OCI-LY1 (cell line): ENCODE data around the gene FRMD6.

Experiments
- H2AFZ ChIP-seq: fragments of 200-600 bp; sonication (generic), shearing (Covaris generic); 2 replicates; pipeline ENCODE4 v1.6.0; 2014; ENCODE audit warnings: antibody characterized with exemption, mild to moderate bottlenecking, low read length
- H3F3A ChIP-seq: fragments of 200-600 bp; sonication (generic), shearing (Covaris generic); 2 replicates; pipeline ENCODE4 v1.6.0; 2014; ENCODE audit warnings: mild to moderate bottlenecking, antibody characterized with exemption, low read length, moderate library complexity; ENCODE audit not compliant: insufficient read depth
- H3K27ac ChIP-seq: fragments of 200-600 bp; sonication (generic); 2 replicates; pipeline ENCODE4 v1.5.1; 2014; ENCODE audit warnings: low read length, mixed run types, mild to moderate bottlenecking, low read depth; ENCODE audit not compliant: poor library complexity, severe bottlenecking
- H3K27me3 ChIP-seq: fragments of 200-600 bp; sonication (generic); 2 replicates; pipeline ENCODE4 v1.6.0; 2014; ENCODE audit warnings: antibody characterized with exemption, mild to moderate bottlenecking, low read length, moderate library complexity; ENCODE audit not compliant: insufficient read depth
- H3K36me3 ChIP-seq: fragments of 200-600 bp; sonication (generic); 2 replicates; pipeline ENCODE4 v1.6.1; 2014; ENCODE audit warnings: mild to moderate bottlenecking, antibody characterized with exemption, low read length, moderate library complexity, mixed read lengths; ENCODE audit not compliant: insufficient read depth
- H3K4me1 ChIP-seq: fragments of 200-600 bp; sonication (generic); 2 replicates; pipeline ENCODE4 v1.5.1; 2014; ENCODE audit warnings: mild to moderate bottlenecking, low read length, moderate library complexity; ENCODE audit not compliant: insufficient read depth, severe bottlenecking
- H3K4me2 ChIP-seq: fragments of 200-600 bp; sonication (generic), shearing (Covaris generic); 2 replicates; pipeline ENCODE4 v1.6.1; 2014; ENCODE audit warnings: low read length
- H3K4me3 ChIP-seq: fragments of 200-600 bp; sonication (generic); 2 replicates; pipeline ENCODE4 v1.5.1; 2014; ENCODE audit warnings: low read length, low read depth, mild to moderate bottlenecking, mixed read lengths; ENCODE audit not compliant: poor library complexity, severe bottlenecking
- H3K79me2 ChIP-seq: fragments of 200-600 bp; shearing (Covaris generic); 2 replicates; pipeline ENCODE4 v1.6.1; 2016; ENCODE audit warnings: mixed run types, low read length, mixed read lengths; ENCODE audit not compliant: insufficient read depth
- H3K9ac ChIP-seq: fragments of 200-600 bp; sonication (generic), shearing (Covaris generic); 2 replicates; pipeline ENCODE4 v1.6.1; 2014; ENCODE audit warnings: mild to moderate bottlenecking, low read length, mixed read lengths
- H3K9me2 ChIP-seq: fragments of 200-600 bp; sonication (generic), shearing (Covaris generic); 2 replicates; pipeline ENCODE4 v1.6.1; 2014; ENCODE audit warnings: low read depth, mild to moderate bottlenecking, low read length, mixed read lengths
- H3K9me3 ChIP-seq: fragments of 200-600 bp; shearing (Covaris generic); 2 replicates; pipeline ENCODE4 v1.6.1; 2014; ENCODE audit warnings: low read length, mixed read lengths
- H4K20me1 ChIP-seq: fragments of 200-600 bp; sonication (generic), shearing (Covaris generic); 2 replicates; pipeline ENCODE4 v1.6.0; 2016; ENCODE audit warnings: mild to moderate bottlenecking, low read length; ENCODE audit not compliant: insufficient read depth
- EZH2 ChIP-seq: fragments of 200-600 bp; sonication (generic), shearing (Covaris generic); IDR thresholded peaks from 2 replicates; pipeline ENCODE4 v1.8.0; 2017; ENCODE audit warnings: borderline replicate concordance, mixed run types, mild to moderate bottlenecking, antibody characterized with exemption, low read length, moderate library complexity, mixed read lengths
- TF ChIP-seq, protein P1 (sequence below): fragments of 200-600 bp; sonication (generic), shearing (Covaris generic); IDR thresholded peaks from 2 replicates; pipeline ENCODE4 v1.5.1; 2017; ENCODE audit warnings: mild to moderate bottlenecking, antibody characterized with exemption, low read length, moderate library complexity, mixed read lengths

The FRMD6 gene

DNA sequence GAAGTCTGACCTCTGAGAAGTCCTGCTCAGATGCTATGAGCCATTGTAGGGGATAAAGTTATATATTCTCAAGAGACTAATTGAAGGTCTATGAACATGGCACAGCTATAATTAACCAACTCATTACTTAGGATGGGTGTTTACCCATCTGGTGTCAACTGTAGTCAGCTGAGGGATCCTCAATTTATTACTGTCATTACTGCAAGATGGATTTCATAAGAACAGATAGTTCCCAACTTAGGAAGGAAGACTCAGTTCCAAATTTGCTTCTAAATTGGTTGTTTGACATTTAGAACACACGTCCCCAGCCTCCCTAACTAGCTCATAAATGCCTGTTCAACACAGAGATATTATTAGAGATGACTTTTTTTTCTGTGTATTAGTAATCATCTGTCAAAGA is 81.4 kb downstream of the FRMD6 start:
- Histone ChIP-seq H3K9me3 (no peaks in the 10 kb centered on the region), H3K27me3 (0 out of 2 replicates have a peak, but pooled peaks cover 3% of the 10 kb centered on the region), H3K36me3 (no peaks in the 10 kb centered on the region), H3K4me2 (no peak overlapping the region), H3F3A (no peaks in the 10 kb centered on the region), H3K4me3 (no peak overlapping the region), H3K9ac (no peak overlapping the region), H3K27ac (no peak overlapping the region), H3K9me2 (no peaks in the 10 kb centered on the region), H3K79me2 (no peaks in the 10 kb centered on the region), H3K4me1 (no peaks in the 10 kb centered on the region), H4K20me1 (no peaks in the 10 kb centered on the region), H2AFZ (no peak overlapping the region)
- TF ChIP-seq EZH2, result no peak
- TF ChIP-seq, protein P1, sequence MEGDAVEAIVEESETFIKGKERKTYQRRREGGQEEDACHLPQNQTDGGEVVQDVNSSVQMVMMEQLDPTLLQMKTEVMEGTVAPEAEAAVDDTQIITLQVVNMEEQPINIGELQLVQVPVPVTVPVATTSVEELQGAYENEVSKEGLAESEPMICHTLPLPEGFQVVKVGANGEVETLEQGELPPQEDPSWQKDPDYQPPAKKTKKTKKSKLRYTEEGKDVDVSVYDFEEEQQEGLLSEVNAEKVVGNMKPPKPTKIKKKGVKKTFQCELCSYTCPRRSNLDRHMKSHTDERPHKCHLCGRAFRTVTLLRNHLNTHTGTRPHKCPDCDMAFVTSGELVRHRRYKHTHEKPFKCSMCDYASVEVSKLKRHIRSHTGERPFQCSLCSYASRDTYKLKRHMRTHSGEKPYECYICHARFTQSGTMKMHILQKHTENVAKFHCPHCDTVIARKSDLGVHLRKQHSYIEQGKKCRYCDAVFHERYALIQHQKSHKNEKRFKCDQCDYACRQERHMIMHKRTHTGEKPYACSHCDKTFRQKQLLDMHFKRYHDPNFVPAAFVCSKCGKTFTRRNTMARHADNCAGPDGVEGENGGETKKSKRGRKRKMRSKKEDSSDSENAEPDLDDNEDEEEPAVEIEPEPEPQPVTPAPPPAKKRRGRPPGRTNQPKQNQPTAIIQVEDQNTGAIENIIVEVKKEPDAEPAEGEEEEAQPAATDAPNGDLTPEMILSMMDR, result no peak

DNA sequence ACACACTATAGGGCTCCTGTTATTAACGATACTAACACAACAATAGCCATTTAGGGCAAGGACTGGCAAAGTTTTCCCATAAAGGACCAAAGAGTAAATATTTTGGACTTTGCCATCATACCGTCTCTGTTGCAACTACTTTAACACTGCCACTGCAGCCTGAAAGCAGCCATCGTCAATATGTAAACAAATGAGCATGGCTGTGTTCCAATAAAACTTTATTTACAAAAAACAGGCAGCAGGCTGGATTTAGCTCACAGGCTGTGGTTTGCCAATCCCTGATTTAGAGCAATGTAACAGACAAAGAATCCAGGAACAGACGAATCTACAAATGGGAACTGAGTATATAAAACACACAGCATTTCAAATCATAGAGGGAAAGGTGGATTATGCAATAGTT is 84.1 kb downstream of the FRMD6 start:
- Histone ChIP-seq H3K9me2 (no peaks in the 10 kb centered on the region), H3K9me3 (no peaks in the 10 kb centered on the region), H3K4me1 (no peaks in the 10 kb centered on the region), H3K4me2 (no peak overlapping the region), H2AFZ (no peak overlapping the region), H3K27me3 (0 out of 2 replicates have a peak, but pooled peaks cover 3% of the 10 kb centered on the region), H3K36me3 (no peaks in the 10 kb centered on the region), H3K27ac (no peak overlapping the region), H3K79me2 (no peaks in the 10 kb centered on the region), H3F3A (no peaks in the 10 kb centered on the region), H4K20me1 (no peaks in the 10 kb centered on the region), H3K9ac (no peak overlapping the region), H3K4me3 (no peak overlapping the region)
- TF ChIP-seq EZH2, result no peak
- TF ChIP-seq, protein P1, result no peak

- H3K9me2 ChIP-seq, result no peaks in the 10 kb centered on the region
- no peaks in the 10 kb centered on the region for H3K27me3 ChIP-seq
- no peaks in the 10 kb centered on the region for H3K36me3 ChIP-seq
- no peak overlapping the region for H2AFZ ChIP-seq
- H3K9me3 ChIP-seq, result no peaks in the 10 kb centered on the region
- no peaks in the 10 kb centered on the region for H3K79me2 ChIP-seq
- no peaks in the 10 kb centered on the region for H3F3A ChIP-seq
- no peaks in the 10 kb centered on the region for H4K20me1 ChIP-seq
- no peak overlapping the region for H3K27ac ChIP-seq
- H3K4me1 ChIP-seq, result no peaks in the 10 kb centered on the region
- no peak overlapping the region for H3K4me2 ChIP-seq
- TF ChIP-seq EZH2, result no peak
- TF ChIP-seq, protein P1, result no peak
- no peak overlapping the region for H3K9ac ChIP-seq
- no peak overlapping the region for H3K4me3 ChIP-seq
Measured at GRCh38 chr14:51738754-51739153, 87.0 kb downstream of the FRMD6 start.
